ENCODE measurements around the gene SLC6A11.
A peak's percentile ranks its signal among the peaks of the same experiment; 100 is the strongest.

Gene SLC6A11

DNA sequence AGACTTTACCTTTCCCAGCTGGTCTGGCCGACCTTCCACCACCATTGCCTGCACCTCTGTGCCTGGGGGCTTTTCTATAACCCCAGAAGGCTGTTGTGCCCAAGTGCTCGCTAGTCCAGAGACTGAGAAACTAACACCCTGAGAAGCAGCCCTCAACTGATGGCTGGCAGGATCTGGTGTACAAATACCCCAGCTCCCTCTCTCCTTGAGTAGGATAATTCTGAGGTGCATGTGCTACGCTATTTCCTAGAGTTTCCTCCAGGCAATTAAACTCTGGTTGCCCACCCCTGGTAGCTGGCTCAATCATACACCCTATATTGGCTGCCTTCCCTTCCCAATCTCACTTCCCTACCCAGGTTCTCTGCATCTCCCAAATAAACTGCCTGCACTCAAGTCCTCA lies 165.0 kb downstream of the SLC6A11 start:
- DNase-seq (ENCODE audit: low spot score) = no peak

GRCh38 chr3:10981961-10982360 lies 165.9 kb downstream of the SLC6A11 start:
- DNase-seq (ENCODE audit: low spot score) = peak; percentile 12

DNA sequence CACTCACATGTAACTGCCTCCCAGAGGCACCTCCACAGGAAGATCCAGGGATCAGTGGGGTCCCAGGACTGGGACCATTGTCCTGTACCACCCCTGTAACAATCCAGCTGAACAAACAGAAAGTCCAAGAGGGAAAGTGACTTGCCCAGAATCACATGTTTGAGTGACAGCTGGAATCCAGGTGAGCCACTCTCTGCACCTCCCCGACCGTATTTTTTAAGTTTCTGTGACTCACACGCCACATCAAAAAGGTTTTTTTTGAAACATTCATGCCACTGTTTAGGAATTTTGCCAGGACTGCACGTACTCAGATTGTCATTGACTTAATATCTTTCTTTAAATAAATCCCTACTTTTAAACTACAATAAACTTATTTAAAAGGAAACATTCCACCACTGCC lies 166.8 kb downstream of the SLC6A11 start:
- DNase-seq (ENCODE audit: low spot score) = peak; percentile 67

GRCh38 chr3:10983219-10983916 lies 167.3 kb downstream of the SLC6A11 start:
- DNase-seq (ENCODE audit: low spot score) = peak; percentile 57

DNA sequence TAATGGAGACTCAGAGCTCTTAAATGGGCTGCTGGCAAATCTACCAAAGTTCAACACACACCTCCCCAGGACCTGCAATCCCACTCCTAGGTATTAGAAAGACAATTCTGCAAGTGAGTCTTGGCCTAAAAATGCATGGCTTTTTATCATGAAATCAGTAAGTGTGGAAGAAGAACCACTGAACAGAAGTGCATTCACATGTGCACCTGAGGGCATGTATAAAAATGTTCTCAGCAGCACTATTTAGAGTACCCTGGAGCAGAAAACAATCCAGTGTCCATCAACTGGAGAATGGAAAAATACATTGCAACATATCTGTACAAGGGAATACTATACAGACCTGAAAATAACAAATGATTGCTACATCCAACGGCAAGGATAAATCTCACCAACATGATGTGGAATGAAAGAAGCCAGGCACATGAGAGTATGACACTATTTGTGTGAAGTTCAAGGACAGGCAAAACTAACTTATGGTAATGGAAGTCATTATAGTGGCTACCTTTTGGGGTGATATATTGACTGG lies 168.4 kb downstream of the SLC6A11 start:
- DNase-seq (ENCODE audit: low spot score) = no peak

- DNase-seq (ENCODE audit: low spot score) = no peak
Observed at GRCh38 chr3:10985181-10985580, 169.2 kb downstream of the SLC6A11 start.

- DNase-seq (ENCODE audit: low spot score) = no peak
Observed at GRCh38 chr3:10986592-10986991, 170.6 kb downstream of the SLC6A11 start.

GRCh38 chr3:10988001-10988665 lies 172.1 kb downstream of the SLC6A11 start:
- DNase-seq (ENCODE audit: low spot score) = no peak

- DNase-seq (ENCODE audit: low spot score) = no peak
Observed at GRCh38 chr3:10988991-10989484, 173.0 kb downstream of the SLC6A11 start.

All from kidney tubule cell (primary cell).